GM12878 (cell line): ENCODE measurements around the gene DSTN. TPM values are rescaled to one million over a fixed set of nuclear protein-coding genes. Genes with fewer than 3 reads are reported as not detected.
A peak's percentile ranks its signal among the peaks of the same experiment; 100 is the strongest.

Experiments
- ATAC-seq: fragments of 200-7000 bp; cut with Tn5 transposase; 3 replicates; pipeline ENCODE4 v1.9.1; 2020; ENCODE audit warnings: mild to moderate bottlenecking, moderate library complexity
- BruUV-seq: library from RNA; stranded (reverse); fragments of 400-500 nt; replicated peaks from 2 replicates; lab custom pipeline; 2021; lab: Mats Ljungman, UMichigan
- CTCF ChIA-PET: fragments of 300-600 bp; sonication (Branson Sonifier 250); formaldehyde crosslinking; extraction: SDS; loops from one replicate; lab custom pipeline; 2021; ENCODE audit warnings: inconsistent platforms; lab: Yijun Ruan, JAX
- POLR2A ChIA-PET: fragments of 350-600 bp; formaldehyde crosslinking; extraction: SDS; loops from one replicate; lab custom pipeline; 2021; ENCODE audit warnings: inconsistent platforms; lab: Charles Lee
- RAD21 ChIA-PET: fragments of 300-600 bp; sonication (Branson Sonifier 250); formaldehyde crosslinking; loops from one replicate; lab custom pipeline; 2023; ENCODE audit warnings: antibody characterized with exemption; ENCODE audit not compliant: unreplicated experiment; lab: Charles Lee
- SMC1A ChIA-PET: fragments of 300-600 bp; sonication (Branson Sonifier 250); formaldehyde crosslinking; loops from one replicate; lab custom pipeline; 2023; ENCODE audit not compliant: unreplicated experiment, uncharacterized antibody; lab: Charles Lee
- DNase-seq: peaks from one replicate; pipeline ENCODE4 v3.0.0-alpha.2; 2011; ENCODE audit warnings: low read depth, low spot score
- FAIRE-seq: peaks from 3 replicates; lab custom pipeline; 2011; peaks lifted over from hg19 to GRCh38; lab: Jason Lieb, UNC
- H2AFZ ChIP-seq: 2 replicates; pipeline ENCODE4 v1.6.0; 2011; ENCODE audit warnings: low read depth, low read length, control low read depth; ENCODE audit not compliant: control insufficient read depth
- H3K27ac ChIP-seq: 2 replicates; pipeline ENCODE4 v1.5.1; 2011; ENCODE audit warnings: control low read depth; ENCODE audit not compliant: control insufficient read depth, insufficient read depth
- H3K27me3 ChIP-seq, 2 experiments: replicated peaks in 1 of 2; 2 replicates each; pipeline versions ENCODE4 v1.6.0 to v1.6.1; 2011; ENCODE audit warnings: low read length in 1 of 2; ENCODE audit not compliant: control insufficient read depth in 2 of 2, insufficient read depth in 2 of 2
- H3K36me3 ChIP-seq, 2 experiments: 2 replicates each; pipeline ENCODE4 v1.5.1; 2011; ENCODE audit warnings: low read length in 1 of 2; ENCODE audit not compliant: control insufficient read depth in 2 of 2, insufficient read depth in 2 of 2
- H3K4me1 ChIP-seq: 2 replicates; pipeline ENCODE4 v1.6.1; 2011; ENCODE audit warnings: mild to moderate bottlenecking, low read length, moderate library complexity, mixed read lengths; ENCODE audit not compliant: control insufficient read depth, insufficient read depth
- H3K4me2 ChIP-seq: 2 replicates; pipeline ENCODE4 v1.6.0; 2011; ENCODE audit warnings: control low read depth; ENCODE audit not compliant: control insufficient read depth, insufficient read depth
- H3K4me3 ChIP-seq: fragments of 200-600 bp; sonication (generic); 2 replicates; pipeline ENCODE4 v1.5.1; 2016
- H3K79me2 ChIP-seq: 2 replicates; pipeline ENCODE4 v1.6.0; 2011; ENCODE audit warnings: low read length; ENCODE audit not compliant: control insufficient read depth, insufficient read depth
- H3K9ac ChIP-seq: 2 replicates; pipeline ENCODE4 v1.8.0; 2011; ENCODE audit warnings: low read length, control low read depth, mixed read lengths; ENCODE audit not compliant: control insufficient read depth, insufficient read depth
- H3K9me3 ChIP-seq: replicated peaks from 3 replicates; pipeline ENCODE4 v1.5.1; 2011; ENCODE audit warnings: mild to moderate bottlenecking, low read length; ENCODE audit not compliant: control insufficient read depth, insufficient read depth
- H4K20me1 ChIP-seq: 2 replicates; pipeline ENCODE4 v1.6.0; 2011; ENCODE audit not compliant: control insufficient read depth, insufficient read depth
- ASH2L ChIP-seq: fragments of 300-600, 200-600 bp; sonication (generic); IDR thresholded peaks from 2 replicates; pipeline ENCODE4 v1.6.1; 2017; ENCODE audit warnings: low read depth, mild to moderate bottlenecking, borderline replicate concordance
- ATF2 ChIP-seq: IDR thresholded peaks from 2 replicates; pipeline ENCODE4 v1.6.1; 2012; ENCODE audit warnings: low read length, inconsistent platforms
- ATF3 ChIP-seq: IDR thresholded peaks from 2 replicates; pipeline ENCODE4 v1.6.1; 2011; ENCODE audit warnings: low read depth, mild to moderate bottlenecking, low read length, moderate library complexity, borderline replicate concordance; ENCODE audit errors: extremely low read depth
- CTCF ChIP-seq, 3 experiments: IDR thresholded peaks in 2 of 3; conservative IDR thresholded peaks in 1 of 3; 2 replicates each; pipeline ENCODE4 v1.5.1; 2011; ENCODE audit warnings: low read depth in 3 of 3, low read length in 3 of 3, mild to moderate bottlenecking in 3 of 3, control low read depth in 2 of 3, moderate library complexity in 2 of 3, inconsistent platforms in 1 of 3, mixed read lengths in 1 of 3; ENCODE audit not compliant: control insufficient read depth in 2 of 3, insufficient read depth in 1 of 3; ENCODE audit errors: extremely low read depth in 1 of 3
- MAX ChIP-seq: IDR thresholded peaks from 2 replicates; pipeline ENCODE4 v1.6.1; 2012; ENCODE audit warnings: low read depth, low read length, improper control_type of control experiment
- POU2F2 ChIP-seq: IDR thresholded peaks from 3 replicates; pipeline ENCODE4 v1.6.1; 2011; ENCODE audit warnings: low read depth, mild to moderate bottlenecking, low read length, borderline replicate concordance
- RAD21 ChIP-seq: IDR thresholded peaks from 2 replicates; pipeline ENCODE4 v1.6.1; 2011; ENCODE audit warnings: mild to moderate bottlenecking, low read depth, low read length, moderate library complexity; ENCODE audit not compliant: insufficient read depth
- RUNX3 ChIP-seq: IDR thresholded peaks from 2 replicates; pipeline ENCODE4 v1.6.1; 2012; ENCODE audit warnings: low read length, inconsistent platforms
- SMAD1 ChIP-seq: fragments of 450-650 bp; IDR thresholded peaks from 2 replicates; pipeline ENCODE4 v1.6.1; 2018; ENCODE audit warnings: mild to moderate bottlenecking, low read depth; ENCODE audit not compliant: partially characterized antibody
- SMARCA5 ChIP-seq: fragments of 450-650 bp; IDR thresholded peaks from 2 replicates; pipeline ENCODE4 v1.6.1; 2017; ENCODE audit warnings: mild to moderate bottlenecking
- SMC3 ChIP-seq: IDR thresholded peaks from 2 replicates; pipeline ENCODE4 v1.6.1; 2011; ENCODE audit warnings: low read length, improper control_type of control experiment, borderline replicate concordance
- YY1 ChIP-seq: IDR thresholded peaks from 2 replicates; pipeline ENCODE4 v1.6.1; 2011; ENCODE audit warnings: low read depth, mild to moderate bottlenecking, low read length
- ZNF207 ChIP-seq: fragments of 450-650 bp; IDR thresholded peaks from 2 replicates; pipeline ENCODE4 v1.6.1; 2014; ENCODE audit warnings: antibody characterized with exemption, mild to moderate bottlenecking, borderline replicate concordance
- ZNF622 ChIP-seq: fragments of 450-650 bp; IDR thresholded peaks from 2 replicates; pipeline ENCODE4 v1.6.1; 2017; ENCODE audit warnings: mild to moderate bottlenecking, inconsistent platforms
- WGBS: methylation state at CpG from one replicate; pipeline ENCODE4 v1.1.6; 2016; ENCODE audit warnings: low lambda C conversion rate; ENCODE audit not compliant: insufficient replicate concordance, insufficient coverage; ENCODE audit errors: missing lambda C conversion rate; 5-methylcytosine and 5-hydroxymethylcytosine counted together
- in situ Hi-C: fragments of 300-500 bp; cut with MboI; formaldehyde crosslinking; loops from 9 replicates; pipeline ENCODE4 v1.14.3; 2018; ENCODE audit warnings: mixed read lengths
- intact Hi-C: fragments of 100-400 bp; cut with micrococcal nuclease; formaldehyde crosslinking; loops from one replicate; pipeline ENCODE4 v1.14.2; 2022; ENCODE audit not compliant: unreplicated experiment
- polyA plus RNA-seq, 11 experiments: library from polyadenylated mRNA; depleted of rRNA in 4 of 11; unstranded in 6 of 11; stranded (reverse) in 5 of 11; fragments of >200 nt; fragmentation: Nextera tagmentation in 4 of 11; fragmentation: Illumina TruSeq in 1 of 11; extraction: Ambion mirVana in 4 of 11; extraction: Trizol in 1 of 11; gene quantifications; 1 replicate in 1 of 11; 2 replicates in 10 of 11; pipeline versions ENCODE4 v1.2.1 to v1.2.3, GENCODE V29; 2011 to 2016; ENCODE audit warnings: inconsistent platforms in 2 of 11, missing spikeins in 2 of 11, low read depth in 1 of 11
- total RNA-seq, 4 experiments: library from RNA; depleted of rRNA in 3 of 4; stranded (reverse); fragments of >200 nt in 3 of 4; fragmentation: Illumina TruSeq in 1 of 4; extraction: Trizol in 1 of 4; gene quantifications; 2 replicates each; pipeline versions ENCODE4 v1.2.1 to v1.2.3, GENCODE V29; 2013 to 2021

Gene DSTN
- total and polyA plus RNA-seq, 10 of the 15 experiments (the other 5 are each of a cell fraction or from before 2014, with no cell fraction given), result 26.7 to 137 (median 40.8) TPM

- H3K27ac ChIP-seq, result no peak overlapping the region
- H3K4me2 ChIP-seq, result no peak overlapping the region
- ChIA-PET SMC1A (interaction anchor here (0.6 to 1.6 kb wide), 10 partner anchors 34 to 1086 kb away, joined by 3 to 14 read pairs (median 4); no protein-coding TSS in a partner anchor), RAD21 (interaction anchor here (0.6 to 1.7 kb wide), 11 partner anchors 25 to 483 kb away, joined by 3 to 12 read pairs (median 3); partner anchors contain the start of gene RRBP1), POLR2A (no interaction called here), CTCF (interaction anchor here (0.6 to 1.7 kb wide), 14 partner anchors 10 to 484 kb away, joined by 3 to 20 read pairs (median 4); no protein-coding TSS in a partner anchor)
- DNase-seq, result no peak
- no peak overlapping the region for H3K9ac ChIP-seq
- ATAC-seq, result peak; percentile 98
- in situ Hi-C loops, result loop anchor here (5.0 kb wide), 3 partner anchors 80 to 460 kb away; no protein-coding TSS in a partner anchor
- H3K36me3 ChIP-seq, result no peaks in the 10 kb centered on the region
- peak overlapping the region; percentile 51; the same call in 1 of the 2 replicates for H2AFZ ChIP-seq
- H4K20me1 ChIP-seq, result no peaks in the 10 kb centered on the region
- WGBS, result 32% methylated on average over 6 of the region's 6 CpGs
- no peak overlapping the region for H3K4me3 ChIP-seq
- H3K9me3 ChIP-seq, result no peaks in the 10 kb centered on the region
- H3K4me1 ChIP-seq, result peaks cover 6% of the 10 kb centered on the region
- BruUV-seq, result no TSS peak
- intact Hi-C loops, result loop anchor here (1.0 to 2.0 kb wide), 4 partner anchors 80 to 459 kb away; no protein-coding TSS in a partner anchor
- peak; percentile 96 for FAIRE-seq
- TF ChIP-seq ZNF207 (no peak), MAX (peak; percentile 85), YY1 (peak; percentile 70; the same call in 1 of the 2 replicates), RAD21 (peak; percentile 95), ATF2 (no peak), POU2F2 (peak; percentile 85; the same call in 2 of the 3 replicates), ATF3 (0 out of 2 replicates have a peak, but pooled peaks have one; percentile 23), ASH2L (no peak), SMC3 (peak; percentile 96), SMARCA5 (0 out of 2 replicates have a peak, but pooled peaks have one; percentile 19), RUNX3 (0 out of 2 replicates have a peak, but pooled peaks have one; percentile 18), CTCF (IDR thresholded peaks at IDR 0.05 in 2 of 3, conservative IDR thresholded peaks at IDR 0.05 in 1 of 3; ENCODE audit: control insufficient read depth in 2 of 3, extremely low read depth in 1 of 3, insufficient read depth in 1 of 3, low read depth in 3 of 3, low read length in 3 of 3) (peak; percentile 83 to 93 (median 84)), SMAD1 (no peak), ZNF622 (no peak)
- no peaks in the 10 kb centered on the region for H3K27me3 ChIP-seq
- H3K79me2 ChIP-seq, result no peaks in the 10 kb centered on the region
These were observed 32.9 kb upstream of the DSTN start for GRCh38 chr20:17536944-17537444.
